ENCODE data around the gene CYP1A2. TPM values are rescaled to one million over a fixed set of nuclear protein-coding genes. Genes with fewer than 3 reads are reported as not detected.

The CYP1A2 gene
- total and polyA plus RNA-seq, 2 of the 13 experiments (the other 11 are each of a cell fraction or from before 2014, with no cell fraction given) = 0.07 TPM; not detected in 1

DNA sequence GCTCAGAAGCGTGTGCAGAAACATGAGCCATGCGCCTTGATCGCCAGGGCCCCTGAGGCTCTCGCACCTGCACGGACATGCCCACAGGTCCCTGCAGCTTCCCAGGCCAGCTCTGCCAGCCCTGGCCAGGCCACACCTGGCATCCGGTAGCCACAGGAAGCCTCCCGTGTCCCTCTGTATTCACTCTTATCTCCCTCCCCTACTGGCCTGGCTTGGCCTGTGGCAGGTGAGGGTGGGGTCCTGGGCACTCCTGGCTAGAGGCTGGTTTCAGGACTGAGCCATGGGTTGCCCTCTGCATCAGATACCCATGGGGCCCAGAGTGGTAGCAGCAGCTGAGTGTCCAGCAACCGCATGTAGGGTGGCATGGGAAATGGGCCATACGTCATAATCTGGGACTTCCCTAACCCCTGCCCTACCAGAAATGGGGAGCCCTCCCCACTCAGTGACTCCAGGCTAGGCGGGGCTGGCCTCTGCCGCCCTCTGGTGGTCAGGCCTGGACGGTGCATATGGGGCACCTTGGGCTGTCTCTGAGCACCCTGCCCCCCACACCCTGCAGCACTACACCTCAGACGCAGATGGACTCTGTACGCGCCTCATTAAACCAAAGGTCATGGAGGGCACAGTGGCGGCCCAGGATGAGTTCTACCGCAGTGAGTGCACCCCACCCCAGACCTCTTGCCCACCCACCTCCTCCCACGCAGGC is 51.4 kb downstream of the CYP1A2 start (continued):
- TF ChIP-seq, protein P1, sequence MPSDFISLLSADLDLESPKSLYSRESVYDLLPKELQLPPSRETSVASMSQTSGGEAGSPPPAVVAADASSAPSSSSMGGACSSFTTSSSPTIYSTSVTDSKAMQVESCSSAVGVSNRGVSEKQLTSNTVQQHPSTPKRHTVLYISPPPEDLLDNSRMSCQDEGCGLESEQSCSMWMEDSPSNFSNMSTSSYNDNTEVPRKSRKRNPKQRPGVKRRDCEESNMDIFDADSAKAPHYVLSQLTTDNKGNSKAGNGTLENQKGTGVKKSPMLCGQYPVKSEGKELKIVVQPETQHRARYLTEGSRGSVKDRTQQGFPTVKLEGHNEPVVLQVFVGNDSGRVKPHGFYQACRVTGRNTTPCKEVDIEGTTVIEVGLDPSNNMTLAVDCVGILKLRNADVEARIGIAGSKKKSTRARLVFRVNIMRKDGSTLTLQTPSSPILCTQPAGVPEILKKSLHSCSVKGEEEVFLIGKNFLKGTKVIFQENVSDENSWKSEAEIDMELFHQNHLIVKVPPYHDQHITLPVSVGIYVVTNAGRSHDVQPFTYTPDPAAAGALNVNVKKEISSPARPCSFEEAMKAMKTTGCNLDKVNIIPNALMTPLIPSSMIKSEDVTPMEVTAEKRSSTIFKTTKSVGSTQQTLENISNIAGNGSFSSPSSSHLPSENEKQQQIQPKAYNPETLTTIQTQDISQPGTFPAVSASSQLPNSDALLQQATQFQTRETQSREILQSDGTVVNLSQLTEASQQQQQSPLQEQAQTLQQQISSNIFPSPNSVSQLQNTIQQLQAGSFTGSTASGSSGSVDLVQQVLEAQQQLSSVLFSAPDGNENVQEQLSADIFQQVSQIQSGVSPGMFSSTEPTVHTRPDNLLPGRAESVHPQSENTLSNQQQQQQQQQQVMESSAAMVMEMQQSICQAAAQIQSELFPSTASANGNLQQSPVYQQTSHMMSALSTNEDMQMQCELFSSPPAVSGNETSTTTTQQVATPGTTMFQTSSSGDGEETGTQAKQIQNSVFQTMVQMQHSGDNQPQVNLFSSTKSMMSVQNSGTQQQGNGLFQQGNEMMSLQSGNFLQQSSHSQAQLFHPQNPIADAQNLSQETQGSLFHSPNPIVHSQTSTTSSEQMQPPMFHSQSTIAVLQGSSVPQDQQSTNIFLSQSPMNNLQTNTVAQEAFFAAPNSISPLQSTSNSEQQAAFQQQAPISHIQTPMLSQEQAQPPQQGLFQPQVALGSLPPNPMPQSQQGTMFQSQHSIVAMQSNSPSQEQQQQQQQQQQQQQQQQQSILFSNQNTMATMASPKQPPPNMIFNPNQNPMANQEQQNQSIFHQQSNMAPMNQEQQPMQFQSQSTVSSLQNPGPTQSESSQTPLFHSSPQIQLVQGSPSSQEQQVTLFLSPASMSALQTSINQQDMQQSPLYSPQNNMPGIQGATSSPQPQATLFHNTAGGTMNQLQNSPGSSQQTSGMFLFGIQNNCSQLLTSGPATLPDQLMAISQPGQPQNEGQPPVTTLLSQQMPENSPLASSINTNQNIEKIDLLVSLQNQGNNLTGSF (CRISPR knock-in tag; IDR thresholded peaks at IDR 0.05) = no peak
- TF ChIP-seq SRSF1 (optimal IDR thresholded peaks at IDR 0.05; ENCODE audit: low read depth, low read length) (no peak), HMG20B (CRISPR knock-in tag; conservative IDR thresholded peaks at IDR 0.05) (no peak), MAFG (CRISPR knock-in tag; IDR thresholded peaks at IDR 0.05) (no peak), SP2 (CRISPR knock-in tag; IDR thresholded peaks at IDR 0.05) (no peak), ZKSCAN8 (CRISPR knock-in tag; IDR thresholded peaks at IDR 0.05; ENCODE audit: borderline replicate concordance) (no peak), LRRFIP1 (CRISPR knock-in tag; conservative IDR thresholded peaks at IDR 0.05) (no peak), ZNF557 (CRISPR knock-in tag; IDR thresholded peaks at IDR 0.05) (no peak), ZNF660 (CRISPR knock-in tag; IDR thresholded peaks at IDR 0.05; ENCODE audit: borderline replicate concordance, low read depth) (no peak), ZBTB3 (CRISPR knock-in tag; IDR thresholded peaks at IDR 0.05; ENCODE audit: borderline replicate concordance, low read depth) (no peak), HMGXB4 (CRISPR knock-in tag; IDR thresholded peaks at IDR 0.05; ENCODE audit: borderline replicate concordance in 1 of 2, low read depth in 1 of 2) (peak; percentile 49 to 78; a peak in 2 of 4 replicates), ZFP36L1 (CRISPR knock-in tag; IDR thresholded peaks at IDR 0.05) (no peak)
- TF ChIP-seq, protein P2, sequence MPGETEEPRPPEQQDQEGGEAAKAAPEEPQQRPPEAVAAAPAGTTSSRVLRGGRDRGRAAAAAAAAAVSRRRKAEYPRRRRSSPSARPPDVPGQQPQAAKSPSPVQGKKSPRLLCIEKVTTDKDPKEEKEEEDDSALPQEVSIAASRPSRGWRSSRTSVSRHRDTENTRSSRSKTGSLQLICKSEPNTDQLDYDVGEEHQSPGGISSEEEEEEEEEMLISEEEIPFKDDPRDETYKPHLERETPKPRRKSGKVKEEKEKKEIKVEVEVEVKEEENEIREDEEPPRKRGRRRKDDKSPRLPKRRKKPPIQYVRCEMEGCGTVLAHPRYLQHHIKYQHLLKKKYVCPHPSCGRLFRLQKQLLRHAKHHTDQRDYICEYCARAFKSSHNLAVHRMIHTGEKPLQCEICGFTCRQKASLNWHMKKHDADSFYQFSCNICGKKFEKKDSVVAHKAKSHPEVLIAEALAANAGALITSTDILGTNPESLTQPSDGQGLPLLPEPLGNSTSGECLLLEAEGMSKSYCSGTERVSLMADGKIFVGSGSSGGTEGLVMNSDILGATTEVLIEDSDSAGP (CRISPR knock-in tag; IDR thresholded peaks at IDR 0.05; ENCODE audit: borderline replicate concordance) = peak; percentile 43; the same call in 1 of the 2 replicates
- TF ChIP-seq, protein P3, sequence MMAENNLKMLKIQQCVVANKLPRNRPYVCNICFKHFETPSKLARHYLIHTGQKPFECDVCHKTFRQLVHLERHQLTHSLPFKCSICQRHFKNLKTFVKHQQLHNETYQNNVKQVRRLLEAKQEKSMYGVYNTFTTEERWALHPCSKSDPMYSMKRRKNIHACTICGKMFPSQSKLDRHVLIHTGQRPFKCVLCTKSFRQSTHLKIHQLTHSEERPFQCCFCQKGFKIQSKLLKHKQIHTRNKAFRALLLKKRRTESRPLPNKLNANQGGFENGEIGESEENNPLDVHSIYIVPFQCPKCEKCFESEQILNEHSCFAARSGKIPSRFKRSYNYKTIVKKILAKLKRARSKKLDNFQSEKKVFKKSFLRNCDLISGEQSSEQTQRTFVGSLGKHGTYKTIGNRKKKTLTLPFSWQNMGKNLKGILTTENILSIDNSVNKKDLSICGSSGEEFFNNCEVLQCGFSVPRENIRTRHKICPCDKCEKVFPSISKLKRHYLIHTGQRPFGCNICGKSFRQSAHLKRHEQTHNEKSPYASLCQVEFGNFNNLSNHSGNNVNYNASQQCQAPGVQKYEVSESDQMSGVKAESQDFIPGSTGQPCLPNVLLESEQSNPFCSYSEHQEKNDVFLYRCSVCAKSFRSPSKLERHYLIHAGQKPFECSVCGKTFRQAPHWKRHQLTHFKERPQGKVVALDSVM (CRISPR knock-in tag; IDR thresholded peaks at IDR 0.05) = no peak
